Astrocyte of the cerebellum (primary cell): ENCODE results near the gene GNAZ.

Experiments used
- DNase-seq: peaks from one replicate; pipeline ENCODE4 v3.0.0-alpha.2; 2011; ENCODE audit warnings: low read depth
- H3K4me3 ChIP-seq: 2 replicates; pipeline ENCODE4 v1.5.1; 2011; ENCODE audit warnings: mild to moderate bottlenecking, low read depth, low read length, moderate library complexity
- CTCF ChIP-seq: IDR thresholded peaks from 2 replicates; pipeline ENCODE4 v1.5.1; 2012; ENCODE audit warnings: low read length, low read depth, moderate library complexity, mild to moderate bottlenecking; ENCODE audit errors: missing control alignments
- in situ Hi-C: cut with HindIII; loops from 2 replicates; pipeline ENCODE4 v1.10.0; 2017; ENCODE audit warnings: low sequenced_read_pairs

The GNAZ gene

DNA sequence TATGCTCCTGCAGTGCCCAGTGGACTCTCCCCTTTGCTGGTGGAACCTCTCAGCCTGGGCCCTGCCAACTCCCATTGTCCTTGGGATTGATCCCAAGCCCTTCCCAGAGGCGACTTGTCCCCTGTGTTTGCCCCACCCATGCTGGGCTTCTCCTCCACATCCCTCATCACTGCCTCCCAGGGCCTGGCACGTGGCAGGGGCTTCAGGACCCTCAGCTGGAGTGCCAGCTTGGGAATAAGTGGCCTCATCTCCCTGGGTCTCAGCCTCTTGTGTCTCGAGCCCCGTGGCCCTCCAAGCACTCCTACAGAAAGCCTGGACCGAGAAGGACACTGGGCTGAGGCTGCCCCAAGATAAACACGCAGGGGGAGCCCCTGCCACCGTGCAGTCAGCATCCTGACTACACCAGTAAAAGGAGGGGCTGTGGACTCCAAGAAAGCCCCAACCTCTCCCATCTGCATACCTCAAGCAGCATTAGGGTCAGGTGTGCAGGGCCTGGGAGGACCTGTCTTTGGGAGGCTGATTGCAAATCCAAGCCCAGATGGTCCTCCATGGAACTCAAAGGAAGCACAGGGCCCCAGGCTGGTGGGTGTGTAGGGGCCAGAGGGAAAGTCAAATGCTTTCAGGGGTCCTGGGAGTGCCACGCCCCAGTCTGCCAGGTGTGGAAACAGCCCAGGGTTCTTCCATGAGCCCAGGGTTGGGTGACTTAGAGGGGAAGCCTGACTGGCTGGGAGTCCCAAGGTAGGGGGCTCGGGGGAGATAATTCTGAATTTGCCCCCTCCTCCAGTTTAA is 9.5 kb upstream of the GNAZ start:
- no peak overlapping the region for H3K4me3 ChIP-seq
- in situ Hi-C loops, result no loop called here
- TF ChIP-seq CTCF, result no peak
- DNase-seq, result no peak

DNA sequence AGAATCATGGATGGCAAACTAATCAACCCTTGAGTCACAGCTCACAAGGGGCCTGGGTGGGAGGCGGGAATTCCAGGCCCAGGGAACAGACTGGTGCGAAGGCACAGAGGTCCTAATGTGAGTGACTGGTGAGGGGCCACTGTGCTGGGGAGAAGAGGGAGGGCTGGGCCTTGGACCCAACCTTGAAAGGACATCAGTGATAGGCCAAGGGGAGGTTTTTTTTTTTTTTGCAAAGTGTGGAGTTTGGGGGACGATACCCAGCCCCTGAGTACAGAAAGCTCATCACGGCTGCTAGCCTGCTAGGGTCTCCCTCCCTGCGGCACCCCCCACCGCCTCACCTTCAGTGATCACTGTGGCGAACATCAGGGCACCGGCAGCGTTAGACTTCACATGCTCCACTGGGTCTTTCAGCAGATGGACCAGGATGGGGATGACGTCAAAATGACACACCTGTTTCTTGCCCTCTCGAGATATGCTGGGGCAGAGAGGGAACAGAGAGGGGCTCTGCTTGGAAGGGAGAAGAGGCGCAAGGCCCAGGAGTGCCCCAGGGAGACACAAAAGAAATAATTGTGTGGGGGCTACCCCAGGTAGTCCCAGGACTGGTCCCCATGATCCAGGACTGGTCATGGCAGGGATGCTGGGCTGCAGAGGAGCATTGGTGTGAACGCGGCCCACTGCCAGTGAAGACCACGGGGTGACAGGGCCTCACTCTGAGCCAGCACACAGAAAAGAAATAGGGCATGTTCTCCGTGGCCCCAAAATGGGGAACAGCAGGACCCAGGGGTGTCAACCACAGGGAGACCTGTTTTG is 8.6 kb upstream of the GNAZ start:
- in situ Hi-C loops, result no loop called here
- DNase-seq, result no peak
- no peak for TF ChIP-seq CTCF

DNA sequence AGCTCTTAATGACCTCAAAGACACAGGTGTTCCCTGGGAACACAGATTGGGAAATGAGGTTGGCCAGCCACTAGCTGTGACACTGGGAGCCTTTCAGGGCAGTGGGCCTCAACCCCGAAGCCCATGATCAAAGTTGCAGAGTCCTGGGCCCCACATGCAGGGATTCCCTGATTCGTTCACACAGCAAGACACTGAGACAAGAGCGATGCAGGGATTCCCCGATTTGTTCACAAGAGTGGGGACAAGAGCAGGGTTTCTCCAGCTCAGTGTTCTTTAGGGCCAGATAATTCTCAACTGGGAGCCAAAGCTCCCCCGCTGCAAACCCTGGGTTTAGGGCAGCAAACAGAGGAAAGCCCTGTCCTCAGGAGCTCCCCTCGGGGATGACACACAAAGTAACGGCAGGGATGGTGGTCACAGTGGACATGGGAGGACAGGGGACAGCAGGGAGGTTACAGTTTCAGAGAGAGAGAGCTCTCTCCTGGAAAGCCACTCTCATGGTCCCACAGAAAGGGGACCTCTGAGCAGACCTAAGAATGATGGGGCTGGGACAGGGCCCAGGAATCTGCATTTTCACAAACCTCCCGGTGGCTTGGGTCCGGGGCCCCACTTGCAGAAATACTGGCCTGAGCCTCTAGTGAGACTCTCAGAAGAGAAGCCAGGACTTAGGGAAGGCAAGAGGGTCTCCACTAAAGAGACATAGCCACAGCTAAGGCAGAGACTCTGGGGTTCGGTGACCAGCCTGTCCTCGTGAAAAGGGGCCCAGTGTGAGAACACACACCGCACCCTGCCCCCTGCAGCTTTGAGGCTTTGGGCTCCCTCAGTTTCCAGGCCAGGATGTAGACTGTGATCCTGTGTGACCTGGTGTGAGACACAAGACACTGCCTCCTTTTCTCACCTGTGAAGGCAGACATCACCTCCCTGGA is 7.4 kb upstream of the GNAZ start:
- TF ChIP-seq CTCF, result no peak
- no peak for DNase-seq
- H3K4me3 ChIP-seq, result no peak overlapping the region
- in situ Hi-C loops, result no loop called here

More for the DNA sequence above, 8.6 kb upstream of the GNAZ start:
- no peak overlapping the region for H3K4me3 ChIP-seq

DNA sequence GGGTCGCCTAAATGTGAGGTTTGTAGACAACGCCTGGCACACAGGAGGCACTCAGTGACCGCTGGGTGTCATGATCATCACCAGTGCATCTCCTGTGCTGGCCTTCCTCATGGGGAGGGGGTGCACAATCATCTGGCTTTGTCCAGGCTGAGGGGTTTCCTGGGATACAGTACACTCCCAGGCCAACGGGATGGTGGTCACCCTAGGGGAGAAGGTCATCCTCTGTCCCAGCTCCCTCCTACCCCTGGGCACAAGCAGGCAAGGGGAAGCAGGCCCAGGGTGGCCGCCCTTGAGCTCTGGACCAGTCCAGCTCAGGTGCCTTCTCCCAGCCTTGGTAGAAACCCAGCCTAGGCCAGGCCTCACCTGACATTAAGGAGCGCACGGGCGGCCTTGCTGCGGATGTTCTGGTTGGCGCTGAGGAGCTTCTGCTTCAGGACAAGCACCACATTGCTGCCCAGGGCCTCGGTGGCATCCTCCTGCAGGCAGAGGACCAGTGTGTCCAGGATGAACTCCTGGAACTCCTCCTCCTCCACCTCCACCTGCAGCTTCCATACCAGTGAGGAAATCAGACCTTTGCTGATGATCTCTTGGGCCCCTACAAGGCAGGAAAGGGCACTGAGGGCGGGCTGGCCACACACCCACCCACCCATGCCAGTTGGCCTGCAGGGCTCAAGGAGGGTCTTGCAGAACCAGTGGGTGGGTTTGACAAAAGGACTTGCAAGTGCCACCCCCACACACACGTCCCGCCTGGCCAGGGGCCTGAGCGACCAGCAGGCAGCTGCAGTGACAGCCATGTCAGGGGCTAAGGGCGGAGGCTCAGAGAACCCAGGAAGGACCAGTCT is 6.6 kb upstream of the GNAZ start:
- DNase-seq, result no peak
- H3K4me3 ChIP-seq, result no peak overlapping the region
- in situ Hi-C loops, result no loop called here
- no peak for TF ChIP-seq CTCF

GRCh38 chr22:23064381-23065068 is 5.8 kb upstream of the GNAZ start:
- no peak overlapping the region for H3K4me3 ChIP-seq
- in situ Hi-C loops, result no loop called here
- DNase-seq, result no peak
- TF ChIP-seq CTCF, result no peak
